NCI-H526 (cell line): ENCODE data around the gene SKIC8.

ENCODE experiments used
- DNase-seq, 2 experiments: peaks; one replicate each; lab custom pipeline; 2025; lab: John Stamatoyannopoulos, UW

The SKIC8 gene

DNA sequence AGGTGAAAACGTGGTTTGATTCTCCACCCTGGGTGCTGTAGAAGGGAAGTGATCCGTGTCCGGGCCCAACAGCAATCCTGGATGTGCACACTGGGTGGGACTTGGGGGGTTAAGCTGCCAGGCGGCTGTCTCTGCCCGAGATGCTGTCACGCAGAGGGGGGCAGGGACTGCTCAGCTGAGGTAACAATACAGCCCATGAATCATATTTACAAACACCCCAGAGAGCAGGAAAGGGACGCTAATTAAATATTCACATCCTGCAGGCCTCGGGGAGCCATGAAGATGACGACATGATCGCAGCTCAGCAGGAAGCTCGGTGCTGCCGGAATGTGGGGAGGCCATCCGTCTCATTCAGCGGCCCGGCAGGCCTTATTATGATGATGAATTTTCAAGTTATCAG is 22.8 kb upstream of the SKIC8 start:
- no peak for DNase-seq

DNA sequence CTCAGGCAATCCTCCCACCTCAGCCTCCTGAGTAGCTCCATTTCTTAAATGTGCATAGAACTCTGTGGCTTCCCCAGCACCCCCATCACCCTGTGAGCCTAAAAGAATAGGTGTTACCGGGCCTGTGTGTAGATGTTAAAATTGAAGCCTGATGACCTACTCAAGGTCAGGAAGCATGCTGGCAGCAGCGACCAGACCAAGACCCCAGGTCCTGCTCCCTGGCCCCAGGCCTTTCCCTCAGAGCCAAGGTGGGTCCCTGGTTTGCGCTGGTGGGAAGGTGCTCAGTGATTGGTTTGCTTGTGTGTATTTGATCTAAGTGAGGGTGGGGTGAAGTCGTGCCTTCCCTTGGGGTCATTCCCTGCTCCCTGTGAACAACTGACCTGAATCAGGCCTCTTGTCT is 22.4 kb upstream of the SKIC8 start:
- DNase-seq, result no peak

DNA sequence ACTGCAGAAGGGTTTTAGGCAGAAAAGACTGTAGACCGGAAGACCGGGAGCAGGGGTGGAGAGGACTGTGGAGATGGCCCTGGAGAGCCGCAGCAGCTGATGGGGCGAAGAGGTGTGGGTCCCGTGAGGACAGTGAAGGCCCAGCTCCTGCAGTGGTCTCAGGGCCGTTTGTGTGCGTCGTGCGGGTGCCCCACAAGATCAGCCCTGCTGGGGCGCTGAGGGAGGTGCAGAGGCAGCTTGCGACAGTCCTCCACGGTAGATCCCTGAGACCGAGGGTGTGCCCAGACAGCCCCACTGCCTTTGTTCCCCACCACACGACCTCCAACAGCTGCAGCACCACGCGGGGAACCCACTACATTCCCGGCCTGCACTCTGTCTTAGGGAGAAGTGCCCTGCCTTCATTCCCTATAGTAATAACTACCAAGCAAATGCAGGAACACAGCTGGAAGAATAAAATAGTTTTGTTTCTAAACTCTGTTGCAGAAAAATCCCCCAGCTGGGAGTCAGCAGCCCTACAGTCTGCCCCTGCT is 21.7 kb upstream of the SKIC8 start:
- no peak for DNase-seq

DNA sequence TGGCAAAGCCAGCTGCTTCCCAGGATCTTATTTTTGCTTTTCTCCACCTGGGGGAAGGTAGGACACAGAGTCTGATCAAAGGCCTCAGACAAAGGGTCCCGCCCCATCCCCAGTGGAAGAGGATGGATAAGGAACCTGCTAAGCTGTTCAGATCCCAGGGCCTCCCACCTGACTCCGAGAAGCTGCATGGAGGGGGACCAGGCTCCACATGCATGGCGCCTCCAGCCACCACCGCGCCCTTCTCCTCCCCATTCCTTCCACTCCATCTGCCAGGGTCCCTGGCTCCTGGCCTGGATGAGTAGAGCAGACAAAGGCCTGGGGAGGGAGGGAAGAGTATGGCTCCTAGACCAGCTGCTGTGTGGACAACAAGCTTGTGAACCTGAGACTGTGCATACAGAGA is 20.8 kb upstream of the SKIC8 start:
- no peak for DNase-seq

DNA sequence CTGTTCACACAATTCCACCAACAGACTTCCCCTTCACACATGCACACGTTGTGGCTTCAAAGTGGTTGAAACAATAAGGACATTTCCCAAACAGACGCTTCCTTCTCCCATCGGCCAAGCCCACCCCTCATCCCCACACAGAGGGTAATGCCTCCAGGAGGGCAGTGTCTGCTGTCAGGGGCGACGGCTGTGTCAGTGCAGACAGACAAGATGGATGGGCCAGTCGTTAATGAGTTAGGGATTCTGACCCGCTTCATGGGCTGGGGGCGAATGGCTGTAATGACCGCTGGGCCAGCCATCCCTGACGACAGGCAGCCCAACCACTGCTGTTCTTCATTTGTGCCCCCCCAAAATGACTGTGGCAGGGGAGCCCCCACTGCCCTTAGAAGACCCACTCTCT is 20.2 kb upstream of the SKIC8 start:
- DNase-seq, result no peak

DNA sequence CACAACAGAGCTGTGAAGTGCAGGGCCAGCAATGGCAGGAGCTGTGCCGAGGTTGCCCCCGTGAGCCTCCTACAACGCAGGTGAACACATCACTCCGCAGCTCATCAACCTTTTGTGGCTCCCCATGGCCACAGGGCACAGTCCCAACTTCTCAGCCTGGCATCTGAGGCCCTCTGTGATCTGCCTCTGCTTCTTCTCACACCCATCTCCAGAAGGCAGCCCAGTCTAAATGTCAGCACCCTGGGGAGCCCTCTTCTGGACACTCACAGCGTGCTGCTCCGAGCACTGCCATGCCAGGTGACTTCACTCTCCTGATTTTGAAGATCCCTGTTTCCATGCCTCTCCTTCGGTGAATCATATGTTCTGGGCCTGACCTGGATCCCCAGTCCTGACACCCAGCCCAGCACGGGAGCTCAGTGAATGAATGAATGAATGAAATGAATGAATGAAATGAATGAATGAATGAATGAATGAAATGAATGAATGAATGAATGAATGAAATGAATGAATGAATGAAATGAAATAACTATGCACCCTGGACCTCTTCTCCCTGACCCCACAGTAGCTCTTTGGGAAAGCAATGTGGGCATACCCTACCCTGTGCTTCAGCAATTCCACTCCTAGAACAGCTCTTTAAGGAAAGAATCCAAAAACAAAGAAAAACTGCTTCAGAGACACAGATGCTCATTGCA is 17.9 kb upstream of the SKIC8 start:
- peak; percentile 38 to 71 for DNase-seq

DNA sequence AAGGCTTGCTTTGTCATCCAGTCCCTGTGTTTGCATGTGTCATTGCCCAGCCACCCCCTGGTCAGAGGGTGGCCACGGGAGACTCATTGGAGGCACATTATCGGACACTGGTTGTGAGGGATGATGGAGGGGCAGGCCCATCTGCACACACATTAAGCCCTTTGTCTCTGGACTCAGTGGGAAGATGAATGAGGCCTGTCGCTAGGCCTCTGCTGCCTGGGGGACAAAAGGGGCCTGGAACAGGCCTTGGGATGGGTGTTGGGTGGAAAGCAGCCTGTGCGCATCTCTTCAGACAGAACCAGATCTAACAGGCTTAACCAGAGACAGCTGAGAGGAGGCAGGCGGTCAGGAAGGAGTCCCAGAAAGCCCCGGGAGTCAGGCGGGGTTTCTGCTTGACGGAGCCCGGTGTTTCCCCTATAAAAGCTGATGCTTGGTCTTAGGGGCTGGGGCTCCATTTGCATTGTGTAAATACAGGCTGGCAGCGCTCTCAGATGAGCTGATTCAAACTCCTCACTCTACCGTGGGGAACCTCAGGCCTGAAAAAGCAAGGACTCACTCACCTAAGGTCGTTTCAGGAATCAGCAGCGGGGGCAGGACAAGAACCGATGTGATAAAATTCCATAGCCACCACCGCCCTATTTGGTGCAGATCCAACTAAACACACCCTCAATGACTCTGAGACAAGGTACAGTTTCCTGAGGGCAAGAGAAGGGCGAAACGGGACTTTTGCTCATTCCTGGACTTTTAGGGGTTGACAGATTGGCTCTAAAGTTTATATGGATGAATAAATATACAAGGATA is 17.1 kb upstream of the SKIC8 start:
- peak; percentile 87 to 92 for DNase-seq

DNA sequence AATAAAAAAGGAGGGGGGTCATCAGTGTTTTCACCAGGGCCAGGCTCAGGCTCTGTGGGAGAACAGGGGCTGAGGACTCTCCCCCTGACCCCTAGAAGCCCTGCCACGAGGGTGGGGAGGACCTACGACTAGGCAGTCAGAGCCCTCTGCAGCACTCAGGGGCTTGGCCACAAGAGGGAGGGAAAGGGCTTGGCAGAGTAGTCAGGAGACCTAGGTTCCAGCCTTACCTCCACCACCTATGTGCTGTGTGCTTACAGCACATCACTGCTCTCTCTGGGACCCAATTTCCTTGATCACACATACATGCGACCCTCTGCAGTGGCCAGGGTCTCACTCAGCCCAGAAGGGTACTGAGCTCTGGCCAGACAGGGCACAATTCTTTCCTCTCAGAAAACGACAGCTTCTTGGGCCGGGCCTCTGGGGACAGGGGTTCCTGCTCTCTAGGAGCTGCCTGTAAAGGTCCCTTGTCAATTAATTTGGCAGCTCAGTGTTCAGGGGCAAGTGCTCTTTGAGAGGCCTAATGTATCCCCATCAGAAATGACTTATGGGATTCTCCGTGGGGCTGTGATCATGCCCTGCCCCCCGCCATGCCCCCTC is 16.4 kb upstream of the SKIC8 start:
- DNase-seq, result peak; percentile 7 to 57

DNA sequence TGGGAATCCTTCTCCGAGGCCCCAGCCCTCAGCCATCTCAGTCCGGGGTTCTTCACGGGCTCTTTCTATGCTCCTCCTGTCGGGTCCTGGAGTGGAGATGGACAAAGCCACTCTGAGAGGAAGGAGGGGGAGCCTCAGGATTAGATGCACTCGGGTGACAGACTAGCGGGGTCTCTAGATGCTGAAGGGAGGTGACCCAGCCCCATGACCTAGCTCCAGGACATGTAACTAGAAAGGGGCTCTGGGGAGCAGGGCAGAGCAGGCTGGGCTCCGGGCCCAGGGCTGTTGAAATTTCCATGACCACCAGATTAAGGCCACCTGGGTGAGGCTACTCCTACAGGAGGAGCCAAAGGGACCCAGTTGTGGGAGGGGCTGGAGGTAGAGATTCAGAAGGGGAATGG is 14.8 kb upstream of the SKIC8 start:
- DNase-seq, result no peak

DNA sequence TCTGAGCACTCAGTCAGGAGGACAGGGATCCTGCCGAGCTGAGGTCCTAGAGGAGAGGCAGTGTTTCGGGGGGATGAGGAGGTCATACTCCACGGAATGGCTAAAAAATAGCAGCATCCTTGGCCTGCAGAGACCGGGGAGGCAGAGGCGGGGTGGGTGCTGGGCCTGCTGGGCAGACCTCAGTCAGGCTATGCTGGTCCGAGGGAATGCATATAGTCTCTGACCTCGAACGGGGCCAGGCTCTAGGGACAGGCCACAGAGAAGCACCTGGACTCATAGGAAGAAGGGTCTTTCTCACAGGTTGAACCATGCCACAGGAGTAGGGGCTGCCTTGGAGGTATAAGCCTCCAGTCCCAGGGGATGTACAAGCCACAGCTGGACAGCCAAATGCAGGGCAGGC is 14.0 kb upstream of the SKIC8 start:
- DNase-seq, result no peak

DNA sequence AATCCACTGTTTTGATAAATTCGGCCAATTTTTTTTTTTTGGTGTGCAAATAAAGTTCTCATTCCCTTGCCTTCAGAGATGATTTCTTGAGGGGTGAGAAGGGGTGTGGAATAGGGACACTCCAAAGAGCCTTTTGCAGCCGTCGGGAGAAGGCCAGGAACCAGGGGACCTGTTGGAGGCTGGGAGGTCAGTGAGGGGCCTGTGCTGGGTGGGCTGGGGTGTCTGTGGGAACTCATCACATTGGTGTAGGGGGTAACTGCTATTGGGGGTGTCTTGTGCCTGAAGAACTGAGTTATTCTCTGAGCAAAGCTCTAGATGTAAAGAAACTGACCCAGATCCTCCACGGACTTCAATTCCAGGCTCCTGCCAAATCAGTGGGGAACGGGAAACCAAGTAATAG is 13.5 kb upstream of the SKIC8 start:
- no peak for DNase-seq

DNA sequence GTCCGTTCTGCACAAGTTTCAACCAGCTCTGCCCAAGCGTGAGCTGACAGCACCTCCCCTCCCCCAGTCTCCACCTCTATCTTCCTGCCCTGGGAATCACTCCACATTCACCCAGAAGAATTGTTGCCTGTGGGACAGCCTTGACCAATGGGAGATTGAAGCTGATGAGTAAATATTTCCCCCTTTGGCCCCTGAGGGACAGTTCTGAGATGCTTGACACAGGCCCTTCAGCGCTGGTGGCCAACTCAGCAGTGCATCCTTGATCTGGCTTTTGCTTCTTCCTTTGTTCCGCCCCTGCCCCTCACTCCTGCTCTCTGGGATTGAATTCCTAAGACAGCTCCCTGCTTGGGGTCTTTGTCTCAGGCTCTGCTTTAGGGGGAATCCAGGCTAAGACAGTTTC is 13.1 kb upstream of the SKIC8 start:
- no peak for DNase-seq

DNA sequence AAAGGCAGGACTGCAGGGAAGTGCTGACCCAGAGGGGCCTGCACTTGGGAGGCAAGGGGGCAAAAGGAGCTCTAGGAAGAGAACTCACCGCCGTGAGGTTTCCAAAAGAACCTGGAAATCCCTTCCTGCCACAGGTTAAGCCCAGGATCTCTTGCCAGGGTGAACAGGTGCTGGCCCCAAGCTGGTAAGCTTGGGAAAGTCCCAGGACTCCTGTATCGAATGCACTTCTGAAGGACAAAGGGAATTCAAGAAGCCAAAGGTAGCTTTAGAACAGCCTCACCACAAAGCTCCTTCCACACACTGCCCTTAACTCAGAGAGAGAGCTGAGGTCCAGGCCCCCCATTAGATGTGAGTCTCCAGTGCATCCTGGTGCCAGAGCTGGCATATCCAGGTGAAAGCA is 11.9 kb upstream of the SKIC8 start:
- no peak for DNase-seq

DNA sequence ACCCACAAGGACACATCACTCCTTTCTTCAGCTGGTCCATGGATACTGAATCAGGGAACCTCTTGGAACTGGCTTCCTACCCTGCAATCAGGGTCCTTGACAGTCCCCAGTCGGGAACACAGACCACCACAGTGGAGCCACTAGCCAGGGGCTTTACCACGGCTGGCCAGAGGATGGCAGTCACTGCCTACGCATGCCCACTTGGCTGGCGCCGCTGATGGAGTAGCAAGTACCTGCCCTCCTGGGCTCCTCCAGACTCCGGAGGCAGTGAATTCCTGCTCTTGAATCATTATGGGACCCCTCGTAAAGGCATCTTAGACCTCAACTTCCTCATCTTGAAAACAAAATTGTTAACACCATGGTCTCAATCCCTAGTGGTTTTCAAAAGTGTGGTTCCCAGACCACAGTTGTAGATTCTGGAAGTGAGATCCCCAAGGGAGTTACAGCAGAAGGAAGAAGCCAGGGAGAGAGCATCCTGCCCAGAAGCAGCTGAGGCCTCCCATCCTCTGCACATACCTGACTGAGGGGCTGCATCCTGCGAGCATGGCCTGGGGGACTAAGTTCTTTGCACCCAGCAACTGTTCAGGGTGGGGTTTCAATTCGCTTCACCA is 9.1 kb upstream of the SKIC8 start:
- DNase-seq, result peak; percentile 29 to 85

DNA sequence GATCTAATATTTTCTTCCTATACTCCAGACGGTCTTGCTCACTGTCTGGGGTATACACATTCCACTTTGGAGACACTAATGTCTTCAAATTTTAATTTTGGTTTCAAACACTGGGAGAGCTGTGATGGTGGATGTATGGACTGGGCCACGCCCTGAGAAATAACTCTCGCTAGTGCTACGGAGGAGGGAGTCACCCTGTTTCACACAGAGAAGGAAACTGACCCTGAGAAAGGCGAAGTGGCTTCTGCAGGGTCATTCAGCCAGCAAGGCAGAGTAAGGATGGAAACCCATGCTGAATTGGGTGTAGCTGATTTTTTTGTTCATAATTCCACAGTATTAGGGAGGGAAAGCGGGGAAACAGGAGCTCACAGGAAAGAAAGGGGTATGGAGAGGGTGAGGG is 8.6 kb upstream of the SKIC8 start:
- DNase-seq, result no peak

DNA sequence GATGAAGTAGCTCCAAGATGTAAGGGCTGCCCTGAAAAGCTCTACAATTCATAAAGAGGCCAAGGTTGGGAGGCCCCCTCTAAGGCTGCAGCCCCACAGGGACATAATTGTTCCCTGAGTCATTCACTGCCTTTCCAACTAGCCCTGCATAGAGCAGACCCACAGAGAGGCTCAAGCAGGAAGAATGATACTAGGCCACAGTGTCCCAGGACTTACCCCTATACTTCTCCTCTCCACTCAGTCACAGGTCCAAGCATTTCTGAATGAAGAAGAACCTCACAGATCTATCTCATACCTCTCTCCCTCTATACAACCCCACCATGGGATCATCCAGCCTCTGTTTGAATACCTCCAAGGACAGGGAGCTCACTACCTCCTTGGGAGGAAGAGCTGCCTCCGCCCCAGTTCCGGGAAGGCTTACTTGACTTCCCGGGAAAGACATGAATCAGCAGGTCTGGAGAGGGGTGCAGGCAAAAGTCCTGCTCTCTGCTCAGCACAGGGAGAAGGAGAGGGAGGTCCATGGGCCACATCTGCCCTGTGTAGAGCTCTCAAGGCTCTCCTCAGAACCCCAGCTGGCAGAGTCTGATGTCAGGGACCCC is 6.9 kb upstream of the SKIC8 start:
- DNase-seq, result no peak

DNA sequence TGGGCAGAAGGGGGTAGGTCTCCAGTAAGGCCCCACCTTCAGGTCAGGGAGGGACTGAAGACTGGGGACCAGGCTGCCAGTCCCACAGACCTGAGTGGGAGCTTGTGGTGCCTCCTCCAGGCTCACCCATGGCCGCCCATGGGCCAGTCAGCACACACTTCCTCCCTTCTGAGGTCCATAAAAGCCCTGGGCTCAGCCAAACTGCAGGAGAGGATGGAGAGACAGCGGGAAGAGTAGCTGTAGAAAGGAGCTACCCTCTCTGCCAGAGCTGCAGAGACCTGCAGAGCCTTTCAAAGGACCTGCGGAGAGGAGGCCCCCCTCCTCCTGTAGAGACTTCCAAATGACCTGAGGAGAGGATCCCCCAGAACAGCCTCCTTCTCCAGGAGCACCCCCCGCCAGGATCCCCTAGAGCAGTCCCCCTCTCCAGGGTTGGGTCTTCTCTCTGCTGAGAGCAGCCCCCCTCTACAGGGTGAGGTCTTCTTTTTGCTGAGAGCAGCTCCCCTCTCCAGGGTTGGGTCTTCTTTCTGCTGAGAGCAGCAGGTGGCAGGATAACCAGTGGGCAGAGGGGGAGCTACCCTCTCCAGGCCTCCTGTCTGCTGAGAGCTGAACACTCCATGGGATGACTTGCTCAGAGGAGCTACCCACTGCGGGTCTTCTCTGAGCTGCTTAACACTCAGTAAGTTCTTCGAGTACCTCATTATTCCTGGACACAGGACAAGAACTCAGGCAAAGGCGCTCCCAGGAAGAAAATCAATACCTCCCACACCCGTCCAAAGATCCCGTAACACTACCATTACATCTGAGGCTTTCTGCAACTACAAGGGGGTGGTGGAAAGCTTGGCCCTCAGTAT is 5.0 kb upstream of the SKIC8 start:
- DNase-seq, result no peak

DNA sequence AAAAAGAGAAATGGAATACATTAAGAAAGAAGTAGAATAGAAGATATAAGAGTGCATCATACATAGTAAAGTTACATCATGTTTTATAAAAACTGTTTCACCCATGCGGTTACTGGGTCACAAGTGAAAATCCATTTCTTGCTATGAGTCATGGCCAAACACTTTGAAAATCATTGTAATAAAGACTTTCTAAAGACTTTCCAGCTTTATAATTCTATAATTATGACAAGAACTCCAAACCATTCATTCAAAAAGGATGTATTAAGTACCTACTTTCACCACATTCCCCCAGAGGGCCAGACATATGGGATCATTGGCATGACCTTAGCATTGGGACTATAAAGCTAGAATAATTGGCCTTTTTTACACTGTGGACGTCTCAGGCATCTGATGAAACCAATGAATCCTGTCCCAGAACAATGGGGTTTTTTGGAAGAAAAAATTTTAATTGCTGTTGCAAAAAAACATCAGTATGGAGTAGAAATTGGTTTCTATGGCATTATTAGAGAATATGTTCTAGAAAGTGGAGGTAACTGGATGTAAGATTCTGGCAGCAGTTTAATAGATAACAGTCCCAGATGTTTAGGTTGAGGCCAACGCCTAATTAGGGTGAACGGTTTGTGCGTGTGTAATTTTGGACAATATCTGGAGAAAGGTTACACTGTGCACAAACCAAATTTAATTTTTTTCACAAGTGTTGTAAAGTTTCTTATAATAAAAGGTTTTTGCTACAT is 3.3 kb upstream of the SKIC8 start:
- DNase-seq, result no peak

DNA sequence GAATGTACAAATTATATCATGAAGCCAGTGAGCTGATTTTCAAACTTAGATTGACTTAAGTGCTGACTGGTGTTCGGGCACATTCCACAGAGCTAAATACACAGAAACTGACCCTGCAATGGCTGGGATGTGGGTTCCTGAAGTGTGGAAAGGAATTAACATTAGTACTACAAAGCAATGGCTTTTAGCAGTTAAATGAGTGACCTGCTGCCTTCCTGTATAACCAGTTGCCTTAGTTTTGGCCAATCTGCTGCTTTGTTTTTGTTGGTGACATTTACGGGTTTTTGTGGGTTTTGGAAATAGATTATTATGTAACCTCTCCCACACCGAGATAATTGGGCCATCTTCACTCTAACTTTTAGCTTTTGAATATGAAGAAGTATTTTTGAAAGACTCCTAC is 2.4 kb upstream of the SKIC8 start:
- no peak for DNase-seq

DNA sequence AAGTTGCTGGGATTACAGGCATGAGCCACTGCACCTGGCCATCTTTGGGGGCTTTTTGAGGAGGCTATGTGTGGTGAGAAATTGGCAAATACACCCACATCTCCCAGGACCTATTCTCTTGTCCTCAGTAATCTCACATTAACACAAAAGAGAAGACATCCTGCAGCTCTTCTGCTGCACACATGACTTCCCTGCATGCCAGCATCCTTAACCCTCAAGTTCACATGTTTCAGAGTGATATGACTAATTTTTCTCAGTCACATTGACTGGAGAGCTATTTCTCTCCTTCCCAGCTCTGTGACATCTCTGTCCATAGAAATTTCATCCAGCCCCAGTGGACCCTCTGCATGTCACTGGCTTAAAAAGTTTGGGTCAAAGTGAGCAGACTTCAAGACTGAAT is 1.9 kb upstream of the SKIC8 start:
- DNase-seq, result no peak

DNA sequence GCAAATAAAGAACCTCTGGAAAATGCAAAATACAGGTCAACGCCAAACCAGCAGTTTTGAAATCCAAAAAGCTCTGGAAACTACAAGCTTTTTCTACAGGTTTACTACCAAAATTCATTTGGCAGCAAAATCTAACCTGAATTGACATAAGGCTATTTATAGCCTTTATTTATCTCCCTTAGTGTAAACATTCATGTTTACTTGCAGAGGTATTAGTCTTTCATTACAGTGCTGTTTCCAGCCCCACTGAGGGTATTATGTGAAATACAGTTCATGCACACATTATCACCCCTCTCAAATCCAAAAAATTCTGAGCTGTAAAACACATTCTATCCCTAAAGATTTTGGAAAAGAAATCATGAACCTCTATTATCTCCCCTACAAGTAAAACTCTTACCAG is 7.2 kb downstream of the SKIC8 start:
- DNase-seq, result no peak
